Lower lobe of right lung (tissue), 2 donors: ENCODE results near the gene INSYN2A. TPM values are rescaled to one million over a fixed set of nuclear protein-coding genes. Genes with fewer than 3 reads are reported as not detected.

Experiments used
- ATAC-seq, 2 donors: fragments of 200-7000 bp; cut with Tn5 transposase; one replicate each; pipeline ENCODE4 v1.9.1; 2020 to 2022; ENCODE audit warnings: mild to moderate bottlenecking in 2 of 2, moderate library complexity in 2 of 2
- DNase-seq: peaks from one replicate; pipeline ENCODE4 v3.0.0-alpha.2; 2020
- H3K27ac ChIP-seq: fragments of 200-600 bp; one replicate; pipeline ENCODE4 v1.8.0; 2022
- H3K27me3 ChIP-seq: fragments of 200-600 bp; one replicate; pipeline ENCODE4 v1.8.0; 2022; ENCODE audit warnings: low read depth
- H3K36me3 ChIP-seq: fragments of 200-600 bp; one replicate; pipeline ENCODE4 v1.8.0; 2022; ENCODE audit warnings: mild to moderate bottlenecking
- H3K4me1 ChIP-seq: fragments of 200-600 bp; one replicate; pipeline ENCODE4 v1.8.0; 2022
- H3K4me3 ChIP-seq: fragments of 200-600 bp; one replicate; pipeline ENCODE4 v1.8.0; 2022; ENCODE audit warnings: mild to moderate bottlenecking
- H3K9me3 ChIP-seq: fragments of 200-600 bp; one replicate; pipeline ENCODE4 v1.8.0; 2022
- CTCF ChIP-seq: fragments of 200-600 bp; IDR thresholded peaks from one replicate; pipeline ENCODE4 v1.8.0; 2022; ENCODE audit warnings: antibody characterized with exemption, mild to moderate bottlenecking
- intact Hi-C: fragments of 100-400 bp; cut with DNase I; formaldehyde crosslinking; loops from one replicate; pipeline ENCODE4 v1.11.0; 2022
- total RNA-seq: library from RNA; stranded (reverse); fragmentation: NEBNext Ultra II Directional; extraction: Animal tissue kit (Norgen Biotek cat#: 25700); gene quantifications from one replicate; pipeline ENCODE4 v1.2.1, GENCODE V29; 2021
- donor health status: DM: no; HTN: yes; CAD: no; lungs with severe emphysema.

INSYN2A gene
- total RNA-seq, 1 donor from 2014 or later, result not detected

- Histone ChIP-seq H3K36me3 (no peaks in the 10 kb centered on the region), H3K4me3 (no peak overlapping the region), H3K9me3 (no peaks in the 10 kb centered on the region), H3K27ac (no peak overlapping the region), H3K27me3 (no peaks in the 10 kb centered on the region), H3K4me1 (no peaks in the 10 kb centered on the region)
- DNase-seq, result no peak
- intact Hi-C loops, result no loop called here
- ATAC-seq, result no peak
- no peak for TF ChIP-seq CTCF
These were observed 16.7 kb downstream of the INSYN2A start for GRCh38 chr10:127179612-127180250.

GRCh38 chr10:127176649-127177048 is 19.7 kb downstream of the INSYN2A start:
- no peak for DNase-seq

GRCh38 chr10:127175357-127176110 is 20.9 kb downstream of the INSYN2A start:
- Histone ChIP-seq H3K27me3 (no peaks in the 10 kb centered on the region), H3K4me3 (no peak overlapping the region), H3K9me3 (no peaks in the 10 kb centered on the region), H3K27ac (no peak overlapping the region), H3K4me1 (no peaks in the 10 kb centered on the region), H3K36me3 (peaks cover 3% of the 10 kb centered on the region)
- peak in 1 of 2 donors; percentile 12 for ATAC-seq
- no peak for DNase-seq
- intact Hi-C loops, result no loop called here
- TF ChIP-seq CTCF, result no peak

More at GRCh38 chr10:127176649-127177048, 19.7 kb downstream of the INSYN2A start:
- H3K27ac ChIP-seq, result no peak overlapping the region
- no peaks in the 10 kb centered on the region for H3K9me3 ChIP-seq
- H3K27me3 ChIP-seq, result no peaks in the 10 kb centered on the region
- intact Hi-C loops, result no loop called here
- peaks cover 3% of the 10 kb centered on the region for H3K36me3 ChIP-seq
- no peak overlapping the region for H3K4me3 ChIP-seq
- no peaks in the 10 kb centered on the region for H3K4me1 ChIP-seq
- no peak for ATAC-seq
- TF ChIP-seq CTCF, result no peak

- DNase-seq, result no peak
- Histone ChIP-seq H3K4me3 (no peak overlapping the region), H3K4me1 (no peaks in the 10 kb centered on the region), H3K27me3 (no peaks in the 10 kb centered on the region), H3K27ac (no peak overlapping the region), H3K36me3 (peaks cover 3% of the 10 kb centered on the region), H3K9me3 (no peaks in the 10 kb centered on the region)
- intact Hi-C loops, result no loop called here
- no peak for TF ChIP-seq CTCF
- no peak for ATAC-seq
These were observed 21.5 kb downstream of the INSYN2A start for GRCh38 chr10:127174866-127175265.

- ATAC-seq (no peak), DNase-seq (no peak)
- no peak overlapping the region for H3K4me3 ChIP-seq
- no peaks in the 10 kb centered on the region for H3K36me3 ChIP-seq
- H3K9me3 ChIP-seq, result no peaks in the 10 kb centered on the region
- TF ChIP-seq CTCF, result no peak
- H3K4me1 ChIP-seq, result no peaks in the 10 kb centered on the region
- H3K27ac ChIP-seq, result no peak overlapping the region
- no peaks in the 10 kb centered on the region for H3K27me3 ChIP-seq
- intact Hi-C loops, result no loop called here
These were observed 28.1 kb downstream of the INSYN2A start for GRCh38 chr10:127168261-127168660.
